ENCODE measurements around the gene PTPRN2. TPM values are rescaled to one million over a fixed set of nuclear protein-coding genes. Genes with fewer than 3 reads are reported as not detected.

Gene PTPRN2
- total and polyA plus RNA-seq, 9 of the 15 experiments (the other 6 are each of a cell fraction or from before 2014, with no cell fraction given) = not detected

GRCh38 chr7:158192956-158193355, 394.7 kb downstream of the PTPRN2 start (continued):
- TF ChIP-seq ZBTB40 (IDR thresholded peaks at IDR 0.05) (no peak), ZBTB40 (CRISPR knock-in tag; IDR thresholded peaks at IDR 0.05) (no peak), ELK1 (CRISPR knock-in tag; IDR thresholded peaks at IDR 0.05) (no peak), EZH2 (IDR thresholded peaks at IDR 0.05; ENCODE audit: borderline replicate concordance, low read depth, low read length) (no peak), SRSF1 (IDR thresholded peaks at IDR 0.05; ENCODE audit: low read depth, low read length) (no peak), MBD1 (CRISPR knock-in tag; IDR thresholded peaks at IDR 0.05) (no peak)
